ENCODE measurements around the gene C1orf122. TPM values are rescaled to one million over a fixed set of nuclear protein-coding genes. Genes with fewer than 3 reads are reported as not detected.

The C1orf122 gene
- total and polyA plus RNA-seq, 4 donors = 19.5 to 110 (median 89.9) TPM

DNA sequence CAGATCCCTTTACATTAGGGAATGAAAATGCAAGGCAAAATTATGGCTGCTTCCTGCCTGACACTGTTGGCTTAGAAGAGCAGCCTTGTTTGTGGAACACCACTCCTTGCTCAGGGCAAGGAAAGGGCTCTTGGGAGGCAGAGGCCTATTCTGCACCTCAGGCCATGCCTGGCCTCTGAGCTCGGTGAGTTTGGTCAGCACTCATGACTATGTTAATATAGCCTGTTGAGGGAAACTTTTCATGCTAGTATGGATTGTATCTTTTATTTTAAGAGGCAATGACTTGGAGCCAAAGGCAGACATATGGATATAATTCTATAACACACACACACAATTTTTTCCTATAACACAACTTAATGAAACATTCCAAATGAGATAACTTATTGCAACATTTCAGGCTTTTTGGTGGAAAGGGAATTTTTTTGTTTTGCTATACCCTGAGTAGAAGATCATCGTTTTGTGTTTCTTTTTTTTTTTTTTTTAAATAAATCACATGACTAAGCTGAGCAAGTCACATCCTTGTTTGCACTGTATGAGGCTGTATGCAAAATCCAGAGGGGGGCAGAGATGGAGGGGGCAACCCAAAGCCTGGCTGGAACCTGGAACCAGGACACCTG is 6.0 kb downstream of the C1orf122 start:
- Histone ChIP-seq H3K36me3 (ENCODE audit: control insufficient read depth, insufficient read depth, low read length) (peaks cover 28% of the 10 kb centered on the region), H3K9me3 (ENCODE audit: control insufficient read depth, insufficient read depth, low read length) (no peaks in the 10 kb centered on the region), H3K4me3 (ENCODE audit: low read depth, low read length) (no peak overlapping the region), H3K27me3 (ENCODE audit: control insufficient read depth, insufficient read depth, low read length) (no peaks in the 10 kb centered on the region), H3K27ac (ENCODE audit: low read depth, low read length) (no peak overlapping the region), H3K4me1 (ENCODE audit: control insufficient read depth, insufficient read depth, low read length) (peaks cover 15% of the 10 kb centered on the region)
- no peak for DNase-seq (ENCODE audit: low read depth in 4 of 6, low spot score in 6 of 6)
- 80% methylated on average over 1 of the region's 2 CpGs for WGBS (ENCODE audit: insufficient coverage)

- no peak overlapping the region for H3K27ac ChIP-seq (ENCODE audit: low read depth, low read length)
- H3K4me3 ChIP-seq (ENCODE audit: low read depth, low read length) = no peak overlapping the region
- peaks cover 32% of the 10 kb centered on the region for H3K36me3 ChIP-seq (ENCODE audit: control insufficient read depth, insufficient read depth, low read length)
- WGBS (ENCODE audit: insufficient coverage) = 96% methylated on average over 7 of the region's 7 CpGs
- H3K9me3 ChIP-seq (ENCODE audit: control insufficient read depth, insufficient read depth, low read length) = no peaks in the 10 kb centered on the region
- H3K27me3 ChIP-seq (ENCODE audit: control insufficient read depth, insufficient read depth, low read length) = no peaks in the 10 kb centered on the region
- H3K4me1 ChIP-seq (ENCODE audit: control insufficient read depth, insufficient read depth, low read length) = peaks cover 9% of the 10 kb centered on the region
- DNase-seq (ENCODE audit: low read depth in 4 of 6, low spot score in 6 of 6) = no peak
These were observed 6.7 kb downstream of the C1orf122 start for GRCh38 chr1:37814252-37814651.

GRCh38 chr1:37817481-37817880 is 9.9 kb downstream of the C1orf122 start:
- Histone ChIP-seq H3K9me3 (ENCODE audit: control insufficient read depth, insufficient read depth, low read length) (no peaks in the 10 kb centered on the region), H3K4me3 (ENCODE audit: low read depth, low read length) (no peak overlapping the region), H3K4me1 (ENCODE audit: control insufficient read depth, insufficient read depth, low read length) (peaks cover 4% of the 10 kb centered on the region), H3K36me3 (ENCODE audit: control insufficient read depth, insufficient read depth, low read length) (peaks cover 44% of the 10 kb centered on the region), H3K27me3 (ENCODE audit: control insufficient read depth, insufficient read depth, low read length) (no peaks in the 10 kb centered on the region), H3K27ac (ENCODE audit: low read depth, low read length) (peak overlapping the region; percentile 64)
- WGBS (ENCODE audit: insufficient coverage) = 29% methylated on average over 2 of the region's 2 CpGs
- DNase-seq (ENCODE audit: low read depth in 4 of 6, low spot score in 6 of 6) = peak in 1 of 6 donors; percentile 33

- Histone ChIP-seq H3K27me3 (ENCODE audit: control insufficient read depth, insufficient read depth, low read length) (no peaks in the 10 kb centered on the region), H3K9me3 (ENCODE audit: control insufficient read depth, insufficient read depth, low read length) (no peaks in the 10 kb centered on the region), H3K27ac (ENCODE audit: low read depth, low read length) (no peak overlapping the region), H3K4me1 (ENCODE audit: control insufficient read depth, insufficient read depth, low read length) (peaks cover 3% of the 10 kb centered on the region), H3K4me3 (ENCODE audit: low read depth, low read length) (no peak overlapping the region), H3K36me3 (ENCODE audit: control insufficient read depth, insufficient read depth, low read length) (peaks cover 41% of the 10 kb centered on the region)
- no CpG with 5 or more reads among the region's 2 CpGs for WGBS (ENCODE audit: insufficient coverage)
- no peak for DNase-seq (ENCODE audit: low read depth in 4 of 6, low spot score in 6 of 6)
These were observed 13.9 kb downstream of the C1orf122 start for GRCh38 chr1:37821481-37821880.

- WGBS (ENCODE audit: insufficient coverage) = 100% methylated on average over 1 of the region's 9 CpGs
- DNase-seq (ENCODE audit: low read depth in 4 of 6, low spot score in 6 of 6) = no peak
- no peak overlapping the region for H3K4me3 ChIP-seq (ENCODE audit: low read depth, low read length)
These were observed 15.6 kb downstream of the C1orf122 start for GRCh38 chr1:37822906-37823815.

DNA sequence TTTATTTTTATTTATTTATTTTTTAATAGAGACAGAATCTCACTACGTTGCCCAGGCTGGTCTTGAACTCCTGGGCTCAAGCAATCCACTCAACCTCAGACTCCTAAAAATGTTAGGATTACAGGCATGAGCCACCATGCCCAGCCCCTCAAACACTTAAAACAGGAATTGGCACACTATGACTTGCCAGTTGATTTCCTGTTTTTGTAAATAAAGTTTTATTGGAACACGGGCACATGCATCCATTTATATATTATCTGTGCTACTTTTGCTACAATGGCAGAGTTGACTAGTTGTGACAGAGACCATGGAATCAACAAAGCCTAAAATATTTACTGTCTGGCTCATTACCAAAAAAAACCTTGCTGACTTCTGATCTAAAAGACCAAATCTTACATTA is 16.4 kb downstream of the C1orf122 start:
- no peaks in the 10 kb centered on the region for H3K27me3 ChIP-seq (ENCODE audit: control insufficient read depth, insufficient read depth, low read length)
- 100% methylated on average over 1 of the region's 2 CpGs for WGBS (ENCODE audit: insufficient coverage)
- no peak for DNase-seq (ENCODE audit: low read depth in 4 of 6, low spot score in 6 of 6)

More at GRCh38 chr1:37822906-37823815, 15.6 kb downstream of the C1orf122 start:
- no peaks in the 10 kb centered on the region for H3K9me3 ChIP-seq (ENCODE audit: control insufficient read depth, insufficient read depth, low read length)
- H3K4me1 ChIP-seq (ENCODE audit: control insufficient read depth, insufficient read depth, low read length) = no peaks in the 10 kb centered on the region
- no peaks in the 10 kb centered on the region for H3K27me3 ChIP-seq (ENCODE audit: control insufficient read depth, insufficient read depth, low read length)
- H3K36me3 ChIP-seq (ENCODE audit: control insufficient read depth, insufficient read depth, low read length) = peaks cover 43% of the 10 kb centered on the region
- no peak overlapping the region for H3K27ac ChIP-seq (ENCODE audit: low read depth, low read length)

DNA sequence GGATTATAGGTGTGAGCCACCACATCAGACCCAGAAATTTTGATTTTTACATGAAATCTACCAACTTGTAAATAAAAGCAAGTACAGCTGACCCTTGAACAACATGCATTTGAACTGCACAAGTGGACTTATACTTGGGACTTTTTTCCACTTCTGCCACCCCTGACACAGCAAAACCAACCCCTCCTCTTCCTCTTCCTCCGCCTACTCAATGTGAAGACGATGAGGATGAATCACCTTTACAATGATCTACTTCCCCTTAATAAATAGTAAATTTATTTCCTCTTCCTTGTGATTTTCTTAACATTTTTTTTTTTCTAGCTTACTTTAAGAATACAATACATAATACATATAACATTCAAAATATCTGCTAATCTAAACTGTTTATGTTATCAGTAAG is 17.9 kb downstream of the C1orf122 start:
- H3K4me1 ChIP-seq (ENCODE audit: control insufficient read depth, insufficient read depth, low read length) = no peaks in the 10 kb centered on the region
- no peak overlapping the region for H3K4me3 ChIP-seq (ENCODE audit: low read depth, low read length)
- H3K36me3 ChIP-seq (ENCODE audit: control insufficient read depth, insufficient read depth, low read length) = peaks cover 52% of the 10 kb centered on the region
- no peak overlapping the region for H3K27ac ChIP-seq (ENCODE audit: low read depth, low read length)
- no CpG with 5 or more reads among the region's 2 CpGs for WGBS (ENCODE audit: insufficient coverage)
- no peak for DNase-seq (ENCODE audit: low read depth in 4 of 6, low spot score in 6 of 6)
- no peaks in the 10 kb centered on the region for H3K27me3 ChIP-seq (ENCODE audit: control insufficient read depth, insufficient read depth, low read length)
- no peaks in the 10 kb centered on the region for H3K9me3 ChIP-seq (ENCODE audit: control insufficient read depth, insufficient read depth, low read length)

More for the DNA sequence above, 16.4 kb downstream of the C1orf122 start:
- peaks cover 46% of the 10 kb centered on the region for H3K36me3 ChIP-seq (ENCODE audit: control insufficient read depth, insufficient read depth, low read length)
- H3K4me1 ChIP-seq (ENCODE audit: control insufficient read depth, insufficient read depth, low read length) = no peaks in the 10 kb centered on the region
- no peak overlapping the region for H3K27ac ChIP-seq (ENCODE audit: low read depth, low read length)
- no peak overlapping the region for H3K4me3 ChIP-seq (ENCODE audit: low read depth, low read length)
- no peaks in the 10 kb centered on the region for H3K9me3 ChIP-seq (ENCODE audit: control insufficient read depth, insufficient read depth, low read length)

GRCh38 chr1:37828410-37829074 is 21.0 kb downstream of the C1orf122 start:
- Histone ChIP-seq H3K36me3 (ENCODE audit: control insufficient read depth, insufficient read depth, low read length) (peaks cover 46% of the 10 kb centered on the region), H3K4me1 (ENCODE audit: control insufficient read depth, insufficient read depth, low read length) (no peaks in the 10 kb centered on the region), H3K4me3 (ENCODE audit: low read depth, low read length) (no peak overlapping the region), H3K27me3 (ENCODE audit: control insufficient read depth, insufficient read depth, low read length) (no peaks in the 10 kb centered on the region), H3K9me3 (ENCODE audit: control insufficient read depth, insufficient read depth, low read length) (no peaks in the 10 kb centered on the region), H3K27ac (ENCODE audit: low read depth, low read length) (no peak overlapping the region)
- WGBS (ENCODE audit: insufficient coverage) = 100% methylated on average over 7 of the region's 12 CpGs
- no peak for DNase-seq (ENCODE audit: low read depth in 4 of 6, low spot score in 6 of 6)

DNA sequence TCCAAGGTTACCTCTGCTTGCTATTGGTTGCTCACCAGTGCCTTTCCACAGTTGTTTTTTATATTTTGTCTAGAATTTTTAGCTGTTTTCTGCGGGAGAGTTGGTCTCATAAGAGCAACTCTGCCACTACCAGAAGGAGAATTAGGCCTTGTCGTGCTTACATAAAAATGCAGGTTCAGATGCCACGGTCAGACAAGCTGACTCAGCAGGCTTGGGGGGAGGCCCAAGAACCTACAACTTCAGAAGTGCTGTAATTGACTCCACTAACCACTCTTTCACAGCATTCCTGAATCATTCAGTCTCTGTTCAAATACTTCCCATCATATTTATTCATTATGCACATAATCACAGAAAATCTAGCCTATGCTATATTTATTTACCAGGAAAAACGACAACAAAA is 23.5 kb downstream of the C1orf122 start:
- WGBS (ENCODE audit: insufficient coverage) = 71% methylated on average over 1 of the region's 4 CpGs
- no peak for DNase-seq (ENCODE audit: low read depth in 4 of 6, low spot score in 6 of 6)
- no peak overlapping the region for H3K27ac ChIP-seq (ENCODE audit: low read depth, low read length)
- H3K4me1 ChIP-seq (ENCODE audit: control insufficient read depth, insufficient read depth, low read length) = no peaks in the 10 kb centered on the region
- peaks cover 52% of the 10 kb centered on the region for H3K36me3 ChIP-seq (ENCODE audit: control insufficient read depth, insufficient read depth, low read length)
- no peaks in the 10 kb centered on the region for H3K9me3 ChIP-seq (ENCODE audit: control insufficient read depth, insufficient read depth, low read length)
- H3K4me3 ChIP-seq (ENCODE audit: low read depth, low read length) = no peak overlapping the region
- H3K27me3 ChIP-seq (ENCODE audit: control insufficient read depth, insufficient read depth, low read length) = no peaks in the 10 kb centered on the region

Measured in spinal cord (tissue), 10 donors.